GM10266 (cell line): Measurements from ENCODE around the gene CABP2.
"Not testable (repeated sequence)": the region's sequence is repeated elsewhere in the genome, so short reads cannot be mapped to it uniquely, and the experiment has no call there.

Experiments
- DNase-seq: peaks from one replicate; pipeline ENCODE4 v3.0.0; 2012; ENCODE audit errors: extremely low spot score
- CTCF ChIP-seq: IDR thresholded peaks from 2 replicates; pipeline ENCODE4 v1.5.1; 2012; ENCODE audit warnings: mild to moderate bottlenecking, low read depth; ENCODE audit not compliant: control insufficient read depth, insufficient read depth; ENCODE audit errors: missing control alignments

The CABP2 gene

GRCh38 chr11:67517784-67518552, 5.3 kb downstream of the CABP2 start:
- TF ChIP-seq CTCF = no peak
- DNase-seq = peak; percentile 10

GRCh38 chr11:67516806-67517205, 6.4 kb downstream of the CABP2 start:
- TF ChIP-seq CTCF = no peak
- DNase-seq = no peak

- TF ChIP-seq CTCF = no peak
- DNase-seq = no peak
Measured at GRCh38 chr11:67514116-67514515, 9.1 kb downstream of the CABP2 start.

- not testable (repeated sequence) for DNase-seq
Measured at GRCh38 chr11:67511558-67511957, 11.7 kb downstream of the CABP2 start.

- TF ChIP-seq CTCF = no peak
- DNase-seq = no peak
Measured at GRCh38 chr11:67510023-67510345, 13.3 kb downstream of the CABP2 start.

- no peak for TF ChIP-seq CTCF
- peak; percentile 99 for DNase-seq
Measured at GRCh38 chr11:67508486-67509121, 14.6 kb downstream of the CABP2 start.

GRCh38 chr11:67507864-67508485, 15.3 kb downstream of the CABP2 start, which contains the start of gene CDK2AP2:
TSS of gene CDK2AP2 (minus strand) at chr11:67508162. CDS start at chr11:67508082, 80 bp downstream.
- no peak for TF ChIP-seq CTCF
- DNase-seq = peak; percentile 99
